Subcutaneous abdominal adipose tissue (tissue), 5 donors: ENCODE measurements around the gene ADAMTS20.

Experiments
- H3K27ac ChIP-seq: one replicate; pipeline ENCODE4 v1.7.0; 2013; ENCODE audit warnings: low read depth, mild to moderate bottlenecking, inconsistent platforms, low read length, moderate library complexity
- H3K27me3 ChIP-seq, 5 donors: one replicate each; pipeline ENCODE4 v1.7.0; 2013; ENCODE audit warnings: low read length in 5 of 5, inconsistent platforms in 1 of 5; ENCODE audit not compliant: control insufficient read depth in 5 of 5, insufficient read depth in 4 of 5
- H3K36me3 ChIP-seq, 5 donors: one replicate each; pipeline ENCODE4 v1.7.0; 2013; ENCODE audit warnings: low read length in 5 of 5; ENCODE audit not compliant: control insufficient read depth in 5 of 5, insufficient read depth in 5 of 5
- H3K4me1 ChIP-seq, 5 donors: one replicate each; pipeline ENCODE4 v1.7.0; 2013; ENCODE audit warnings: low read length in 5 of 5, mild to moderate bottlenecking in 3 of 5, moderate library complexity in 1 of 5; ENCODE audit not compliant: control insufficient read depth in 5 of 5, insufficient read depth in 5 of 5
- H3K4me3 ChIP-seq, 5 donors: one replicate each; pipeline ENCODE4 v1.7.0; 2013; ENCODE audit warnings: low read length in 5 of 5, low read depth in 1 of 5
- H3K9ac ChIP-seq, 5 donors: one replicate each; pipeline ENCODE4 v1.7.0; 2013; ENCODE audit warnings: low read length in 5 of 5, mild to moderate bottlenecking in 4 of 5, moderate library complexity in 3 of 5
- H3K9me3 ChIP-seq, 5 donors: one replicate each; pipeline ENCODE4 v1.7.0; 2013; ENCODE audit warnings: low read length in 5 of 5; ENCODE audit not compliant: control insufficient read depth in 5 of 5
- donor health status: healthy.
- donor health status: healthy.
- donor health status: healthy.
- donor health status: healthy.
- donor health status: healthy.

The ADAMTS20 gene

DNA sequence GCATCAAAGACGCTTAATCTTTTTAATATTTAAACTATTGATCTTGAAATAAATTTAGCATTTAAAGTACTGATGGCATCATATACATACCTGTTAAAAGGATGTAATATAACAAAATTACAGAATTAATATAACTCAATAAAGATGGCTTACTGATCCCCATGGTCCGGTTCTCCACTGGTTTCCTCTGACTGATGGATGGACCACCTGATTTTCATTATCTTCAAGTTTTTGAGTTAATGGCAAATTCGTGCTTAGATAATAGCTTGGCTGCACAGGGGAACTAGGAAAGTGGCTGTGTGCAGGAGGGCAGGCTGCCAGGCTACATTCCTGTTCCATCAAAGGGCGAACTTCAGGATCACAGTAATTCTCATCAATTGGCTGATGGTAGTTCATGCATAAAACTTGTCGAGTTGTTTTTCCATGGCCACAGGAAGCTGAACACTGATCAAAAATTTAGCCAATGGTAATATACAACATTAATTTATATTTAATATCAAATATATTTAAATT, 123.9 kb downstream of the ADAMTS20 start:
- Histone ChIP-seq H3K4me1 (no peaks in the 10 kb centered on the region), H3K9ac (no peak overlapping the region), H3K27ac (no peak overlapping the region), H3K4me3 (no peak overlapping the region), H3K36me3 (no peaks in the 10 kb centered on the region), H3K9me3 (no peaks in the 10 kb centered on the region), H3K27me3 (no peaks in the 10 kb centered on the region)

DNA sequence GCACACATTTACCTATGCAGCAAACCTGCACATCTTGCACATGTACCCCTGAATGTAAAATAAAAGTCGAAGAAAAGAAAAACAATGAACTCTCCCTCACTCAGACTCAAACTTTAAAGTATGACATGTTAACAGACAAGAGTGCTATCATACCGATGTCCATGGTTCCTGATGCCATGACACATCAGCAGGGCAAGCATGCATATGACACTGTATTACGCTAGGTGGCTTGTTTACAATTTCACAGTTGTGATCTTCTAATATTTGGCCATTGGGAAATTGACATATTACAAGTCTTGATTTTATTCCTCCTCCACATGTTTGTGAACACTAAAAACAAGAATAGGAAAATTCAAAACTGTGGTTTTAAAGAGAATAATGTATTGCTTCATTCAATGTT, 126.6 kb downstream of the ADAMTS20 start:
- no peaks in the 10 kb centered on the region for H3K36me3 ChIP-seq
- H3K4me1 ChIP-seq, result no peaks in the 10 kb centered on the region
- H3K27me3 ChIP-seq, result no peaks in the 10 kb centered on the region
- H3K4me3 ChIP-seq, result no peak overlapping the region
- no peaks in the 10 kb centered on the region for H3K9me3 ChIP-seq
- no peak overlapping the region for H3K9ac ChIP-seq
- no peak overlapping the region for H3K27ac ChIP-seq

DNA sequence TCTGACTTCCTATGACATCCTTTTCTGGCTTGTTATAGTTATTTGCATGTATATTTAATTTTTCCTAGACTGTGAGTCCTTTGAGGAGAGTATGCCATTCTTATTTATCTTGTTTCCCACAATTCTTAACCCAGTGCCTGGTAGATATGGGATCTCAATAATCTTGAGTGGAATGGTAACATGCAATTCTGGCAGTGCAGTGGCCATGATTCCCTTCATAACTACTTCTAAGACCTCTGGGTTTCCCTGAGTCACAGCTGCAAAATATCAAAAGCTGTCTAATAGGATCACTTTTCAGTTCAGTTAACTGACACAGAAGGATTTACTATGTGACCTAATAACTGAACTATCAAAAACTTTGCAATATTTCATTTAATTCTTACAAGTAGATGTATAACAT, 135.0 kb downstream of the ADAMTS20 start:
- Histone ChIP-seq H3K4me3 (no peak overlapping the region), H3K27ac (no peak overlapping the region), H3K9ac (no peak overlapping the region), H3K9me3 (no peaks in the 10 kb centered on the region), H3K27me3 (no peaks in the 10 kb centered on the region), H3K36me3 (no peaks in the 10 kb centered on the region), H3K4me1 (no peaks in the 10 kb centered on the region)

DNA sequence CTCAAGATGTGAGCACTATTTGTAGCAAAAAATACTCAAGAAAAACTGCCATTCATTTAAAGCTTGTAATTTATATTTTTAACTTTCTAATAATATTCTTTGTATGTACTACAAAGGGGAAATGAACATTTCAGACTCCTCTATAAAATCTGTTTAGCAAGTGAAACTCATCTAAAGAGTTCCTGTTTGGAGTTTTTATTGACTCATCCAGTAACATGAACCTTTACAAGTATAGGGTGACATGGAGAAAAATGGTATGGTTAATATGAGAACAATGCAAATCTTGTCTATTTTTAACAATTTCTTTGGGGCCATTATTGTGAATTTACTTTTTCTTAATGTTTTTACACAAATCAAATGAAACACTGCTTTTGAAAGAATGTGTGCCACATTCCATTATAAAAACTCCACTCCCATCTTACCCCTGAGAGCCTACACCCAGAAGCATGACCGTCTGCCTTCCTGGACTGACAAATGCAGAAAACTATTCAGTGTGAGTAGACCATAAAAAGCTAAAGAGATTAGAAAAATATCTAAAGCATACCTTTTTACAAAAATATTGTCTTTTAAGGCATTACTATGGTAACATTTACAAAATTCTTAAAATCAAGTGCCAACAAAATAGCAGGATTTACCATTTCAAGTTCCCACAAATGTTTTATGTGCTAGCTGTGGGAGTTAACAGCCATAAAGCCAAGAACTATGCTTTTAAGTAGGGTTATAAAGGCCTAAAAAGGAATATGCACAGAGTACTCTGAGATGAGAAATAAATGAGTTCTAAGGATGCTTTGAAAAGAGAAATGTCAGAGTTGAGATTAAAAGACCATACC, 144.0 kb downstream of the ADAMTS20 start:
- no peak overlapping the region for H3K9ac ChIP-seq
- no peak overlapping the region for H3K4me3 ChIP-seq
- H3K9me3 ChIP-seq, result no peaks in the 10 kb centered on the region
- no peaks in the 10 kb centered on the region for H3K36me3 ChIP-seq
- H3K27me3 ChIP-seq, result no peaks in the 10 kb centered on the region
- H3K27ac ChIP-seq, result no peak overlapping the region
- H3K4me1 ChIP-seq, result no peaks in the 10 kb centered on the region

DNA sequence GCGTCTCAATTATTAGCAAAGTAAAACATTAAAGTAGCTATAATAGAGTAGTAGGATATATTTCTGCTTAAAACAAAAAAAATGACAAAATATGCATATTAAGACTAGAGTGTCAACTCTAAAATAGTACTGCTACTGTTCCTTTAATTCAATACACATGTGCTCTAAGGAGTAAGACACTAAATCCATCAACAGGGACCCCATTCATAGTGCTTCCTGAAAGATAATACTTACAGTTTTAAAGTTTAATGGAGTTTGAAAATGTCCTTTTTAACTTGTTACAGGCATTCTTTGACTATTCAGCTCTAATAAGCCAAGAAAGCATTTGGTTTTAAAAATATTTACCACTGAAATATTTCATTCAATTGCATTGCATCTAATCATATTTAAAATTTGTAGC, 145.2 kb downstream of the ADAMTS20 start:
- Histone ChIP-seq H3K9ac (no peak overlapping the region), H3K4me1 (no peaks in the 10 kb centered on the region), H3K4me3 (no peak overlapping the region), H3K27me3 (no peaks in the 10 kb centered on the region), H3K27ac (no peak overlapping the region), H3K9me3 (no peaks in the 10 kb centered on the region), H3K36me3 (no peaks in the 10 kb centered on the region)

DNA sequence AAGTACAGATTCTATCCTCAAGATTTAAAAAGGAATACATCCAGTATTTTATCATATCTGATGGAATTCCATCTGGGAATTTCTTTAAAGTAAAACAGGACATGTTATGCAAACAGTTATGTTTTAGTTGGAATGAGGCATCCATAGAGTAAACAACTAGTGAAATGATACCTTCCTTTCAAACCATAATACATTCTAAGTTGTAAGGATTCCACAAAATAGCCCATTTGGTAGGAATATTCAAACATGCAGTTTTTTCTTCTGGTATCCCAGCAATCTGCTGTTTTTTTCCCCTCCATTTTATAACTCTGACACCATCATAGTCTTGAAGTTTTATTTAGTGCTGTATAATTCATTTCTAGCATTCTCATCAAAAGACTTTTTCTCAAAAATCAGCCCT, 149.6 kb downstream of the ADAMTS20 start:
- Histone ChIP-seq H3K4me3 (no peak overlapping the region), H3K4me1 (no peaks in the 10 kb centered on the region), H3K27ac (no peak overlapping the region), H3K9ac (no peak overlapping the region), H3K36me3 (no peaks in the 10 kb centered on the region), H3K9me3 (no peaks in the 10 kb centered on the region), H3K27me3 (no peaks in the 10 kb centered on the region)

DNA sequence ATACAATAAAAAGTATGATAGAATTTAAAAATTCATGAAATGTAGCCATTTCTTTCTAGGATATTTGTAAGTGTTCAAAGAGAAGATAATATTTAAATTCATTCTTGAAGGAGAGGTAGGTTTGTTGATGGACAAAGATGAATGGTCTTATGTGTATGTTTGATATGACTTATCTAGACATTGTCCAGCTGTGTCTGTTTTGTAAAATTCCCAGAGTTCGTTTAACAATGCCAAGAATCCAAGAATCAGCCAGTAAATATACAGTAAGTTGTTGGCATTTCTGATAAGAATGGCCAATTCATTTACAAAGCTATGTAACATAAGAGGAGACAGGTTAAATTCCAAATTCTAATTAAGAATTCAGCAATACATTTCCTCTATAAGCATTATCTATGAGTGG, 150.9 kb downstream of the ADAMTS20 start:
- no peak overlapping the region for H3K27ac ChIP-seq
- no peaks in the 10 kb centered on the region for H3K27me3 ChIP-seq
- H3K36me3 ChIP-seq, result no peaks in the 10 kb centered on the region
- H3K4me1 ChIP-seq, result no peaks in the 10 kb centered on the region
- no peaks in the 10 kb centered on the region for H3K9me3 ChIP-seq
- H3K9ac ChIP-seq, result no peak overlapping the region
- no peak overlapping the region for H3K4me3 ChIP-seq

DNA sequence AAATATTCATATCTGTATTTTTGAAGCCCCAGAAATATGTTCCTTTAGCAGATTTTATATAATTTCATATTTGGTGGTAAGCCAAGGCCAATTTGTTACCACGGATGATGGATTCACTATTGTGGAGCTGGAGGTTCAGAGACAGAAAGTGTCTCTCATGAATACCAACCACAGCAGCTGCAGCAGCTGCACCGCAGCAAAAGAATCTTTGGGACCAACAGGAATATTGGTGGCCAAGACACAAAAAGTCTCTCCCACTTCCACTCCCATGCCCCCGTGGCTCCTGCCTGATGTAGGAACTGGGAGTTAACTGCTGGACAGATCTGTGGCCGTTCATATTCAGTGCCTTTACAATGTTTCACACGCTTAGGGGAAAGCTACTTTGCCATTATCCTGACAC, 155.3 kb downstream of the ADAMTS20 start:
- no peak overlapping the region for H3K4me3 ChIP-seq
- no peaks in the 10 kb centered on the region for H3K36me3 ChIP-seq
- H3K9ac ChIP-seq, result no peak overlapping the region
- H3K4me1 ChIP-seq, result no peaks in the 10 kb centered on the region
- H3K27me3 ChIP-seq, result no peaks in the 10 kb centered on the region
- H3K9me3 ChIP-seq, result no peaks in the 10 kb centered on the region
- no peak overlapping the region for H3K27ac ChIP-seq

DNA sequence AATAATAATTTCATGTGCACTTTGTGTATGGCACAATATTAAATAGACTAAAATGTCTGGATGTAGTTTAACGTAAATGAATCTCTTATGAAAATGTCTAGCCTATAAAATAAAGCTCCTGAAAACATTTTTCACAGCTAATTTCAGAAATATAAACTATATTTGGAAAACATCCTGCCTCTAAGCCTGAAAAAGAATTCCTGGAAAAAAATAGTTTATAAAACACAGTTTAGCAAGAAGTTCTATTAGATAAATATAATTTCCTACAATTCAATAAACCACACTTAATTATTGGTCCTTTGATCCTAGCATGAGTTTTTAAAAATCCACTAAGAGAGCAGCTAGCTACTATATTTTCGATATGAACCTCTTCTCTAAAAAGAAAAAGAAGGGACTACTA, 159.9 kb downstream of the ADAMTS20 start:
- H3K4me3 ChIP-seq, result no peak overlapping the region
- H3K9ac ChIP-seq, result no peak overlapping the region
- no peaks in the 10 kb centered on the region for H3K4me1 ChIP-seq
- H3K27me3 ChIP-seq, result no peaks in the 10 kb centered on the region
- no peaks in the 10 kb centered on the region for H3K36me3 ChIP-seq
- H3K27ac ChIP-seq, result no peak overlapping the region
- peaks cover 0 to 13% (median 4%) of the 10 kb centered on the region in 5 donors for H3K9me3 ChIP-seq

DNA sequence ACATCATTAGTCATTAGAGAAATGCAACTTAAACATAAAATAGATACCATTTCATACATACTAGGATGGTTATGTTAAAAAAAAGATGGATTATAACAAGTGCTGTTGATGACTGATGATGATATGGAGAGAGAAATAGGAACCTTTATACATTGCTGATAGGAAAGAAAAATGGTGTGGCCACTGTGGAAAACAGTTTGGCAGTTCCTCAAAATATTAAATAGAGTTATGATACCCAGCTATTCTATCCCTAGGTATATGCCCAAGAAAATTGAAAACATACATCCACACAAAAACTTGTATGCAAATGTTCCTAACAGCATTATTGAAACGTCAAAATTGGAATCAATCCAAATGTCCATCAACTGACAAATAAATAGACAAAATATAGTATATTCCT, 170.1 kb downstream of the ADAMTS20 start:
- no peak overlapping the region for H3K4me3 ChIP-seq
- no peaks in the 10 kb centered on the region for H3K36me3 ChIP-seq
- peaks cover 0 to 19% (median 11%) of the 10 kb centered on the region in 5 donors for H3K9me3 ChIP-seq
- H3K4me1 ChIP-seq, result no peaks in the 10 kb centered on the region
- no peaks in the 10 kb centered on the region for H3K27me3 ChIP-seq
- H3K9ac ChIP-seq, result no peak overlapping the region
- no peak overlapping the region for H3K27ac ChIP-seq
